GM18507 (cell line): ENCODE data around the gene ST3GAL4.
"Not testable (repeated sequence)": the region's sequence is repeated elsewhere in the genome, so short reads cannot be mapped to it uniquely, and the experiment has no call there.

Experiments used
- DNase-seq: peaks from one replicate; pipeline ENCODE4 v3.0.0; 2011; ENCODE audit warnings: low read depth; ENCODE audit not compliant: insufficient read length; ENCODE audit errors: extremely low spot score
- FAIRE-seq: peaks from 2 replicates; lab custom pipeline; 2011; peaks lifted over from hg19 to GRCh38; lab: Jason Lieb, UNC

Gene ST3GAL4

DNA sequence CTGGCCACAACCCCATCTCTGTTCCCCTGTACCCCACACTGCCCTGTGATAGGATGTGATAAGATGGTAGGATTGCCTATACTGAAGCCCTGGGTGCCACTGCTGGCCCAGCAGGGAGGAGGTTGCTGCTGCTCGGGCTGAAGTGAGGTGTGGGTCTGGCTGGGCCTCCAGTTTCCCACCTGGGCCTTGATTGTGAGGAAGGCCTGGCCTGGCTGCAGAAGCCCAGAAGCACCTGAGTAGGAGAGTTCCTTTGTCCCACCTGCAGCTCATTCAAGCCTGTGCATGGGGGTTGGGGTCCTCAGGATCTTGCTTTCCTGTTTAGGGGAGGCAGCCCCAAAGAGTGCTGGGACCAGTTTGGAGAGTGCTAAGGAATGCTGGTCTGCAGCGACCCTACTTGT is 3.3 kb downstream of the ST3GAL4 start:
- DNase-seq = no peak
- FAIRE-seq = no peak

DNA sequence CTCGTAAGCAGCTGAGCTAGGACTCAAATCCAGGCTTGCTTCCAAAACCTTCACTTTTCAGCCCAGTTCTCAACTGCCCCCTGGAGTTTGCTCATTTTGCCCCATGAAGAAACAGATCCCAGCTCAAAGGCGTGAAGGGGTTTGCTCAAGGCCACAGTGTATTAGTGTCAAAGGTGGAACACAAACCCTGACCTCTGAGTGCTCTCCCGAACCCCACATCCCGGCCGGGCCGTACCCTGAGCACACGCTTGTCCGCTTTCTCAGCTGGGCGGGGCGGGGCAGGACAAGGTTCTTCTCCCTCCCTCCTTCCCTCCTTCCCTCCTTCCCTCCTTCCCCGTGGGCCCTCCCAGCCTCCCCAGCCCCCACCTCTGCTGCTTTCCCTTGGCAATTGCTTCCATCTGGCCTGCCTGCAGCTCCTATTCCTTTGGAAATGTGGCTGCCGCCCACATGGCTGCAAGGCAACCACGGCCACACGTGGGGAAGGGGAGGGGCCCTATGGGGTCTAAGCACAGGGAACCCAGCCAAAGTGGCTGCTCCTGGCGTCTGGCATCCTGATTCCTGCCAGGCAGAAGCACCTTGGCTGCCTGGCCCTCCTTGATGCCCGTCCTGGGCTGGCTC is 4.1 kb downstream of the ST3GAL4 start:
- DNase-seq = no peak
- FAIRE-seq = no peak

DNA sequence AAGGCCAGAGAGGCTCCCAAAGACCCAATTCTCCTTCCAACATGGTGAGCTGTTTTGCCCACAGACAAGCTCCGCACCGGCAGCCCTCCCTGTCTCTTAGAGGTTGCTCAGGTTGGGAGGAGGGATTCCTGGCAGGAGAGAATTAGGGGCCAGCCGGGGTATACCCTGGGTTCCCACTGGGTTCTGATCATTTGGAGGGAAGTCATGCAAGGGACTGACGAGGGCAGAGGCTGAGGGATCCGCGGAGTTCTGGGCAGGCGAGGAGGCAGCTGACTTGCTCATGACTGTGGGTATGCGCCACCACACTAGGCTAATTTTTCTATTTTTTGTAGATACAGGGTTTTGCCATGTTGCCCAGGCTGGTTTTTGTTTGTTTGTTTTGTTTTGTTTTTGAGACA is 4.6 kb downstream of the ST3GAL4 start:
- DNase-seq = no peak
- FAIRE-seq = no peak

DNA sequence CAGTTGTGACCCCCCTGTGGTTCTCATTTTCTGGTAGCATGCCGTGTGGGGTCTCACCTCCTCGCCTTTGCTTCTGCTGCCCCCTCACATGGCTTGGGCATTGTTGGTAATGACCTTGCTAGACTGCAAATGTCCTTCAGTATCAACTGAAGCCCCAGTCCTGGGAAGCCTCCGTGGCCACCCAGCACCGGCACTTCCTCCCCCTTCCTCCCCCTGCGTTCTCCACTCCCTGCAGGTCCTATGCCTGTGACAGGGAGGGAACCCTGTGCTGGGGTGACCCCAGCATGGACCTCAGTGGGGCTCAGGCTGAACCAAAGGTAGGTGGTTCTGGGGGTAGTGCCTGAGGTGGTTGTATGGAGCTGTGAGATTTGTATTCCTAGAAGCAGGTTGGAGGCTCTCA is 5.9 kb downstream of the ST3GAL4 start:
- DNase-seq (no peak), FAIRE-seq (no peak)

DNA sequence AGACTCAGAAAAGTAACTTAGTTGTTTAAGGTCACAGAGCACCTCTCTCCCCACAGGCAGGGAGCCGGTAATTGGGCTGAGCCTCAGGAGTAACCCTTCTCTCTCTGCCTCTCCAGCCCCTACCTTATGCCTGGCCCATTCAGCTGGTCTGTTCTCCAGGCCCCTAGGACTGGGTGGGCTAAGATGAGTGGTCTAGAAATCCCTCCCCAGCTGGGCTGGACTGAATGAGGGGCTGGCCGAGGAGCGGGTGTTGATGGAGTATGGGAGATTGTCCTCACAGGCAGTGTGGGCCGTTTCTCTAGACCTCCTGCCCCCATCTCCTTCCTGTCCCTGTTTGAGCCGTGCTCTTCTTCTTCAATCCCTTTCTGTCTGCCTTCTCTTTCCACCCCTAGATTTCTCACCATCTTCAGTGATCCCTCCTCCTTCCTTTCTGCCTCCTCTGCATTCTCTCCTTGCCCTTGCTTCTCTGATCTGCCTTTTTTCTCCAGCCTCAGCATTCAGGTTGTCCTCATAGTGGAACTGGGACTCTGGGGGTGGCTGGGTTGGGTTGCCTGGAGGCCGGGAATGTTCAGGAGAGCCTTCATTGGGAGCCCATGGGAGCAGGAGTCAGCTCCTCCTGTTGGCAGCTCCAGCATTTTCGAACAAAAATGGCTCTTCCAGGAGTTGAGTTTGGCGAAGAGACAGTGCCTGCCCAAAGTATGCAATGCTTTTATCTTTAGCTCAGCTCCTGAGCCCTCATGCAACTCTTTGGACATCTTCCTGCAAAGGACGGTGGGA is 7.6 kb downstream of the ST3GAL4 start:
- no peak for FAIRE-seq
- no peak for DNase-seq

DNA sequence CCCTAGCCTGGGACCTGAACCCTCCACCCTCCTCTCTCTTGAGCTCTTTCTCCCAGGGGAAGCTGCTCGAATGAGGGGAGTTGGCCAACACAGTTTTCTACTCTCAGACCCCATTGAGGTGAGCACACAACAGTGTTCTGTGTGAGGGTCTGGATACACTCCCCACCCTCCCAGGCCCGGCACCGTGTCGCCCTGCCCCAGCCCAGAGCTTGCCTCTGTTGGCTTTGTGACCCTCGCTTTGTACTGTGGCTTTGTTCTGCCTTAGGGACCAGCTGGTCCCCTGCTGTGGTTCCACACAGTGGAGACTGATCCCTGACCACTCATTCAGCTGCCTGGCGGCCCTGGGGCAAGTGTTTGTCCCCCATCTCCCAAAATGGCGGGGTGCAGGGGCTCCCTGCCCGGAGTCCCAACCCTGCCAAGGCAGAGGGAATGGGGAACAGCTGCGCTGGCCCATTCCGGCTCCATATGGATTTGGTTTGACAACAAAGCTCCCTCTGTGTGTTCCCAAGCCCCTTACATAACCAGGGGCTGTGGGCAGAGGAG is 8.3 kb downstream of the ST3GAL4 start:
- DNase-seq (no peak), FAIRE-seq (no peak)

DNA sequence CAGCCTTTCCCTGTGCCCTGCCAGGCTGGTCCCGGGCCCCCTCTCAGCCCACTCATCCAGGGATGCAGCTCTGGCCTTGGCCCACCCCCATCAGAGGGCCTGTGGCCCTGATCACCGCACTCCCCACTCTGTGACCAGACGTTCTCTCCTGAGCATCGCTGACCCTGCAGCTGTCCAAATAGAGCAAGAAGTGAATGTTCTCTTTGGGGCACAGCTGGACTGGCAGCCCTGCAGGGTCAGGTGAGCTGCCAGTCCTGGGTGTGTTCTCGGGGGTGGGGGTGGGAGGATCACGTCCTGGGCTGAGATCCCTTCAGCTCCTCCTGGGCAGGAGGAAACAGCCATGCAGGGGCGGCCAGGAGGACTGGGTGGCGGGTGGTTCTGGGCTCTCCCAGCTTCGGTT is 9.2 kb downstream of the ST3GAL4 start:
- not testable (repeated sequence) for FAIRE-seq, DNase-seq

DNA sequence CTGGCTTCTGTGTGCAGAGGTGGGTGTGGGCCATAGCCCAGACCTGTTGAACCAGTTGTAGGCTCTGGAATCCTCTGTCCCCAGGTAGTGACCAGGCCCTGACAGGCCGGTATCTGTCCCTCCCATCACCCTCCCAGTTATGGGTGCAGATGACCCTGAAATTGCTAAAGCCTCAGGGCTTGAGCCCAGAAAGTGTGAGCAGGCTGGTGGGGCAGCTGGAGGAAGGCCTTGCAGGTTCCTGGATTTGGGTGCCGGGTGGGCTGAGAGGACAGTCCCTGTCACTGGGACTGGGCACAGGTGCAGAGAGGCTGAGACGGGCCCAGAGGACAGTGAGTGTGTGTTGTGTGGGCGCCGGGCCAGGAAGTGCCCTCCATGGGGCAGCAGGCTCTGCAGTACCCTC is 10.0 kb downstream of the ST3GAL4 start:
- not testable (repeated sequence) for DNase-seq, FAIRE-seq

DNA sequence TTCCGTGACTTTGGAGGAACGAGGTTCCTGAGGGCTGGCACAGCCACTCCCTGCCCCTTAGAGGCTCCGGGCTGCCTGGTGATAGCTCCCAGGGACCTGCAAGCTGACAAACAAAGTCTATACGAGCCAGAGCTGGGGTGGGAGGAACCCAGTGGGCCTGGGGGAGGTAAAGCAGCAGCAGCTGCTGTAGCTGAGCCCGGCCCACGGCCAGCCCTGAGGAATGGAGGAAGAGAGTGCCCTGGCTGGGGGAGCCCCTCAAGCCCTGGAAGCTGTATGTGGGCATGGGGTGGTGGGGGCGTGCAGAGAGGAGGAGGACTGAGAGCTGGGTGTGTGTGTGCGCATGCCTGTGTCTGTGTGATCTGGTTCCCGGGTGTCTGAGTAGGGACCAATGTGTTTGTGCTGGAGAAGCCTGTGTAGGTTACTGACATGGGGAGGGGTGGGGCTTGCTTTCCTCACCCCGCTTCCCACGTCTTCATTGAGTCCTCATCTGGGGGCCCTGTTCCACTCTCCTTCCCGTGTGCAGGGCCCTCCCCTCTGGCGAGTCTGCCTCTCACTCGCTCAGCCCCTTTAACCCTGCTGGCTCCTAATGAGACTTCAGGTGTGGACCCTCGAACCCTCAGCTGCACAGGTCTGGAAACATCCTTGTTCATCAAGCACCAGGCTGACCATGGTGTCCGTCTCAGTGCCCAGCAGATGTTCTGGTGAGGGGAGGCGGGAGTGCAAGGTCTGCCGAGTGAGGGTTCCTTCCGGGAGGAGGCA is 10.8 kb downstream of the ST3GAL4 start:
- no peak for DNase-seq
- no peak for FAIRE-seq

DNA sequence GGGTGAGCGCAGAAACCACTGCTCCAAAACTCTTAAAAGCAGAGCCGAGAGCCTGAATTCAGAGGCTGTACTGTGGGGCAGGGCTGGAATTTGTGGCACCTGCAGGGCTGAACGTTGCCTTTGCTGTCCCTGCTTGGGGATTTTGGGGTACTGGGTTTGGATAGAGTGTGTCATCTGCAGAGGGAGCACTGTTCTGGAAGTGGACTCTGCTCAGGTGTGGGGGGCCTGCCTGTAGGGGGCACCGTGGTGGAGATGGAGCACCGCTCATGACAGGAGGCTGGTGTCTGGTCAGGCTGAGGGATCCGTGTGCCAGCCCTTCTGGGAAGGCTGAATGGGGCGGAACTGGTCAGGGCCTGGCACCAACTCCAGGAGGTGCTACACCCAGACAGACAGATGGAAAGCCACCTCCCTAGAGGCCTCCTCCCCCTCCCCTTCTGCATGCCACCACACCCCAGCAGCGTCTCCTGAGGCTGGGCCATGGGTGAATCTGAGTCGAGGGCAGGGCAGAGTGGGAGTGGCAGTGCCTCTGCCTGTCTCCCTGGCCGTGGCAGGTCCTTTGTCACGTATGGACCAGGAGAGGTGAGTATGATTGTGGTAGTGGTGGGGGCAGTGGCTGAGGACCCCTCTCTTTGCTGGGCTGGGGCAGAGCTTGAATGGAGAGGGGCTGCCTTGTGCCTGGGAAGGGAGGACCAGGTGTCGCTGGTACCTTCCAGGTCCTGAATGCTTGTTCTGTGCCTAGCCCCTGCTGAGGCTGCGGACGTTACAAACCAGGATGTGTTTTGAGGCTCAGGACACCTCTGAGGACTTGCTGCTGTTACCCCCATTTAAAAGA is 11.6 kb downstream of the ST3GAL4 start:
- FAIRE-seq, DNase-seq: not testable (repeated sequence)

DNA sequence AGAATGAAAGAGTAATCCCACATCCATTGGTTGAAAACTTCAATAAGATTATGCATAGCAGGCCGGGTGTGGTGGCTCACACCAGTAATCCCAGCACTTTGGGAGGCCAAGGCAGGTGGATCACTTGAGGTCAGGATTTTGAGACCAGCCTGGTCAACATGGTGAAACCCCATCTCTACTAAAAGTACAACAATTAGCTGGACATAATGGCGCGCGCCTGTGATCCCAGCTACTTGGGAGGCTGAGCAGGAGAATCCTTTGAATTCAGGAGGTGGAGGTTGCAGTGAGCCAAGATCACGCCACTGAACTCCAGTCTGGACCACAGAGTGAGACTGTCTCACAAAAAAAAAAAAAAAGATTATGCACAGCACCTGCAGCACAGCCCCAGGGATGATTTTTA is 12.3 kb downstream of the ST3GAL4 start:
- FAIRE-seq, DNase-seq: not testable (repeated sequence)

DNA sequence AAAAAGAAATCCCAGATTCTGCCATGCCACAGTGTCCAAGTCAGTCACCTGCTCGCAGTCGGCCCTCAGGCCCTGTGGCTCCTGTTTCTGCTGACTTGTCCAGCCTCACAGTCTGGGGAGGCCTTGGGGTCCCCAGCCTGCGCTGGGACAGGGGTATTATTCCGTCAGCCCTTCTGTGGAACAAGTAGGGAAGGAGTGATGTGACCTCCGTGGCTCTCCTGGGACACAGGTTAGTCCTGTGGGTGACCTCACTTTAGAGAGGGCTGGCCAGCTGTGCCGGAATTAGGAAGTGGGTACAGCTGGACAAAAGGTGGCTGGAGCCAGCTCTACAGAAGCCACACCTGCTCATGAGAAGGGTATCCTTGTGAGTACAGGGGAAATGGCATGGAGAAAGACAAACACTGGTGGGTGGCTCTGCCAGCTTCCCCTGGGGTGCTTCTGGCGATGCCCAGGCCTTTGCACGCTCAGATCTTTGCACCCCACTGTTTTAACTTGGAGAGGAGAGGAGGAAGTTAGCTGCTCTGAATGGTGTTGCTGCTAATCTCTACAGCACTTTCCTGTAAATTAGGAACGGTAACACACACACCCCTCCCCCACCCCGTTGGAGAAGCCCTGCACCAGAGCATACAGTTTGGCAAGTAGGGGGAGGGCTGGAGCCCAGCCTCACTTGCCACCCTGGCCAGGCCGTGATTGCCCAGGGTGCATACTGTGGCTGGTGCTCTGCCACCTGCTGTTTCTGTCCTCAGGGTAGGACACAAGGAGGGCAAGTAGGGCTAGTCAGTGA is 13.0 kb downstream of the ST3GAL4 start:
- not testable (repeated sequence) for DNase-seq, FAIRE-seq

DNA sequence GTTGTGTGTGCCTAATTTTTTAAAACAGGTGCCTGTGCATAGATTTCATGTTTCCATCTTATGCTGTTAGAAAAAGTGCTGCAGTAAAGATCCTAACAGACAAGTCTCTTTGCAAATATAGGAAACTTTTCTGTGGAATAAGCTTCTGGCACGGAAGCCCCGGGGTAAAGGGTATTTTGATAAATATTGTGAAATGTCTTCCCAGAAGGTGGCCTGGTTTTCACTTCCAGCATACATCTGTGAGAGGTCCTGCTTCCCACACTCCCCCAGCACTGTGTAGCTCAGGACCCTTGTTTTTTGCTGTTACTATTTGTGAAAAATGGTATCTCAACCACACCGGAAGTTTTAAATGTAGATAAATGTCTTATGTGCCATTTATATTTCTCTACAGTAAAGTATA is 14.5 kb downstream of the ST3GAL4 start:
- FAIRE-seq (no peak), DNase-seq (no peak)

DNA sequence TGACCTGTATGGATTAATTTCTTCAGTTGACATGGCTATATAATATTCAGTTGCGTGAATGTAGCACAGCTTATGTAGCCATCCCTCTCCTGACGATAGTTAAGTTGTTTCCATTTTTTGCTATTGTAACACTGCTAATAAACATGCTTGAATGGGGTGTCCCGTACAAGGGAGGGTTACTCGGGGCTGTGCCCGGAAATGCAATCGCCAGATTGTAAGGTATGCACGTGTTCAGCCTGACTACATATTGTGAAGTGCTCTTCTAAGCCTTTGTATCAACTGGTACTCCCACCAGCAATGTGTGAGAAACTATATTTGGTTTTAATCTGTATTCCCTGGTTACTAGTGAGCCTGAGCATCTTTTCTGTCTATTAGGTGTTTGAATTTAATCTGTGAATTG is 16.1 kb downstream of the ST3GAL4 start:
- DNase-seq (no peak), FAIRE-seq (no peak)

DNA sequence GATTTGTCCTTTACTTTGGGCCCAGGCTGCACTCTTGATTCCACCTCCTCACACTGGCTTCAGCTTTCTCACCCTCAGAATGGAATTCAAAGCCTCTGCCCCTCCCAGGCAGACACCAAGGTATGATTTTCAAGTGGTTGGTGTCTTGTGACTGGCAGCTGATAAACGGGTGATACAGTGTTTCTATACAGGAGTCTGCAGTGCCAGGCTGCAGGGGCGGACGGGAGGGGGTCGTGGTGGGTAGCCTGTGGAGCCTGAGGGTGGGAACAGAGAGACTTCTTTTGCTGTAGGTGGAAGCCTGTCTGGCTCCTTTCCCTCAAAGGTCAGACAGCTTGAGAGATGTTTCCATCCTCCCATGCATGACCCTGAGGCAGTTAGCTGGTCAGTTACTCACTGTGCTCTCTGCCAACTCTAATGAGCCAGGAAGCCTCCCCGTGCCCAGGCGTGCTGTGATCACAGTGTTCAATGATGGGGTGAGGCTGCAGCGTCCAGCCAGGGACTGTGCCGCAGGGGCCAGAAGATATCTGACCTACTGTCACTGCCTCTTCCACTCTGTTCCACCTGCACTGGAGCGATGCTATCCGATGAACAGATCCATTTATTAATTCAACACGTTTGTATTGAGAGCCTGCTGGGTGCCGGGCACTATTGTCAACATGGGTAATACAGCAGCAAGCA is 18.0 kb downstream of the ST3GAL4 start:
- not testable (repeated sequence) for FAIRE-seq

DNA sequence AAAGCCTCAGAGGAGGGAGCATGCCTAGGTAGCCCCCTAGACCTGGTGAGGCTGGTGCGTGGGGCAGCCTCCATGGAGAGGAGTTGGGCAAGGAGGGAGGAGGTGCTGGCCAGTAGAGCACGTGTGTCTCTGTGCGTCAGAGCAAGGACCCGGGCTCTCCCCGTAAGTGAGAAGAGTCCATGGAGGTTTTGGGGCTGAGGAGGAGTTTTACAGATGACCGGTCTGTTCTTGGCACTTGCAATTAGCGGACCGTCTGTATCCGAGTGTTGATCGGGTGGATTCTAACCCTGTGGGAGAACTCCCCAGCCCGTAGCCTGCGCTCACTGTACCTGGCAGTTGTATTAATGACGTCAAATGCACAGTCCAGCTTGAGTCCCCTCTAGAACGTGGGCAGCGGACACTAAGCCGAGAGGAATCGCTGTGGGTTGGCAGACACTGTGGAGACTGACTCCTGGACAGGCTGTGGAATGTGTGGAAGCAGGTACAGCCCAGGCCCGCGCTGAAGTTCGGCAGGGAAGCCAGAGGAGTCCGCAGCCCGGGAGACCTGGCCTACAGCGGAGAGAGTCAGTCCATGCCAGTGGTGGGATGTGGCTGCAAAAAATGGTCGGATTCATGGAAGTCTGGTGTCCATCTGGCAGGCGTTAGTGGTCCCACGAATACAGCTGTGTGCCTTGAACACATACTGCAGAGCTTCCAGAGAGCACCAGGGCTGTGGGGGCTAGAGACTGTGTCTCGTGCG is 19.2 kb downstream of the ST3GAL4 start:
- not testable (repeated sequence) for DNase-seq, FAIRE-seq

More for the DNA sequence above, 18.0 kb downstream of the ST3GAL4 start:
- DNase-seq = not testable (repeated sequence)

DNA sequence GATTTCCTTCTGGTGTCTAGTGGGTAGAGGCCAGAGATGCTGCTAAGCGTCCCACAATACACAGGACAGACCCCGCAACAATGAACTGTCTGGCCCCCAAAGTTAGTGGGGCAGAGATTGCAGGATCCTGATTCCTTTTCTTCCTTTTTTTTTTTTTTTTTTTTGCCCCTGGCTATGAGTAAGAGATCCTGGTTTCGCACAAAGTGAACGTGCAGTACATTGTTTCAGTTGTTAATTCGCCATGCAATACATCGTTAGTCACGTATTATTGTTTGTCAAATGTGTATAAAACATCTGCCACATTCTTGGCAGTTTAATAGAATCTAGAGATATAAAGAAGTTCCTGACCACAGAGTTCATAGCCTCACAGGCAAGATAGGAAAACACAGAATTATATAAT is 20.2 kb downstream of the ST3GAL4 start:
- DNase-seq (no peak), FAIRE-seq (no peak)
